Gastrocnemius medialis (tissue), 4 donors: Measurements from ENCODE around the gene TRIM63. TPM values are rescaled to one million over a fixed set of nuclear protein-coding genes. Genes with fewer than 3 reads are reported as not detected.
A peak's percentile ranks its signal among the peaks of the same experiment; 100 is the strongest.

Experiments
- ATAC-seq, 2 donors: fragments of 150-250 bp; one replicate each; pipeline ENCODE4 v1.9.1; 2016
- DNase-seq, 2 donors: peaks; one replicate each; pipeline ENCODE4 v3.0.0-alpha.2; 2019
- H3K27ac ChIP-seq, 4 donors: fragments of 200-600 bp; sonication (generic); 1 replicate in 1 of 4; 2 replicates in 3 of 4; pipeline ENCODE4 v1.5.1; 2016 to 2018; ENCODE audit warnings: mild to moderate bottlenecking in 2 of 4, moderate library complexity in 1 of 4
- H3K27me3 ChIP-seq, 3 donors: fragments of 200-600 bp; sonication (generic) in 2 of 3; 1 replicate in 1 of 3; 2 replicates in 2 of 3; pipeline versions ENCODE4 v1.5.1 to v1.6.0; 2016 to 2019; ENCODE audit warnings: mild to moderate bottlenecking in 1 of 3, moderate library complexity in 1 of 3
- H3K36me3 ChIP-seq, 2 donors: fragments of 200-600 bp; sonication (generic) in 1 of 2; one replicate each; pipeline ENCODE4 v1.5.1; 2017 to 2018
- H3K4me1 ChIP-seq, 2 donors: fragments of 200-600 bp; sonication (generic) in 1 of 2; one replicate each; pipeline ENCODE4 v1.5.1; 2016 to 2017; ENCODE audit warnings: mild to moderate bottlenecking in 2 of 2
- H3K4me3 ChIP-seq, 4 donors: fragments of 200-600 bp; sonication (generic) in 3 of 4; 1 replicate in 1 of 4; 2 replicates in 3 of 4; pipeline ENCODE4 v1.5.1; 2016 to 2019; ENCODE audit warnings: mild to moderate bottlenecking in 2 of 4
- H3K9me3 ChIP-seq, 3 donors: fragments of 200-600 bp; sonication (generic) in 2 of 3; 1 replicate in 1 of 3; 2 replicates in 2 of 3; pipeline ENCODE4 v1.5.1; 2016 to 2019
- POLR2A ChIP-seq, 2 donors: fragments of 450-650 bp; IDR thresholded peaks; one replicate each; pipeline ENCODE4 v1.6.1; 2017; ENCODE audit warnings: antibody characterized with exemption in 2 of 2, mild to moderate bottlenecking in 2 of 2, moderate library complexity in 2 of 2
- in situ Hi-C, 4 donors: fragments of 200-750 bp; cut with MboI; loops; one replicate each; pipeline versions ENCODE4 v1.15.0 to v1.8.0; 2017; ENCODE audit warnings: low sequenced_read_pairs in 4 of 4
- intact Hi-C: fragments of 100-400 bp; cut with DNase I; formaldehyde crosslinking; loops from one replicate; pipeline ENCODE4 v1.15.1; 2023; ENCODE audit warnings: low total_unique reads
- total RNA-seq, 4 donors: library from RNA; depleted of rRNA; stranded (reverse); fragments of >200 nt; gene quantifications; one replicate each; pipeline versions ENCODE4 v1.1.0 to v1.2.3, GENCODE V29; 2016
- TF ChIP-seq, protein P1 (sequence below), 5 experiments: fragments of 450-650 bp in 3 of 5; fragments of 200-600 bp in 2 of 5; sonication (generic) in 2 of 5; IDR thresholded peaks in 4 of 5; conservative IDR thresholded peaks in 1 of 5; 1 replicate in 4 of 5; 2 replicates in 1 of 5; pipeline ENCODE4 v1.5.1; 2016 to 2019; ENCODE audit warnings: antibody characterized with exemption in 5 of 5, mild to moderate bottlenecking in 3 of 5, moderate library complexity in 3 of 5

The TRIM63 gene
- total RNA-seq, 4 donors from 2014 or later, result 1,040 to 4,298 (median 2,203) TPM

DNA sequence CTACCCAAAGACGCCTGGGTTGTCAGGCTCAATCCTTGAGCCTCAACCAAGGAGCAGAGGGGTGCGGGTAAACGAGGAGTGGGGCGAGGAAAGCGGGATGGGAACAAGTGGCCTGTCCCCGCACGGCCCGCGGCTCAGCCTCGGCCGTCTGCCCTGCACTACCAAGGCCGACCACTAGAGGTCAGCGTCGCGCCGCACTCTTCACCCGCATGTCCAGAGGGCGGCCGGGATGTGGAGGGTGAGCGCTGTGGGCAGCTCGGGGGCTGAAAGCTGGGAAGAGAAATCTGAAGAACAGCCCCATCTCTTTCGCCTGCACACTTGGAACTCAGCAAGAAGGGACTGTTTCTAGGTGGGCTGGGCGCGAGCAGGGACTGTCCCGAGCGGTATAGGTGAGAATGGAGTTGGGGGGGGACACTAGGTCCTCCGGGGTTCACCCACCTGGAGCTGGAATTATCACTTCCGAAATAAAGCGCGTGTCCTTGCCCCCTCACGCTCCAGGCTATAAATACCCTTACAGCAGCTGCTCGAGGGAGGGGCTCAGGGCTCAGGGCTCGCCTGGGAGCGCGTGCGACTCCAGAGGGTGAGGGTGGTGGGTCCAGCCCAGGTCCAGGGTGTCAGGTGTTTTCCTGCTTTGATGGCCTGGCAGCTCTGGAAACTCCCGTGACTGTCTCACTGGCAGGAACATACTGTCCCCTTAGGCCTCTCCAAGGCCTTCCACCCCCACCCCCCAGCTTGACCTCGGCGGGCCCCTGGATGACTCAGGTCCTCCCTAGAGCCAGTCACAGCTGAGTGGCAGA is 31.3 kb downstream of the TRIM63 start:
- DNase-seq, result peak; percentile 96 to 99
- Histone ChIP-seq H3K36me3 (no peaks in the 10 kb centered on the region), H3K9me3 (no peaks in the 10 kb centered on the region), H3K27ac (peak overlapping the region; percentile 91 to 99 (median 98)), H3K27me3 (no peaks in the 10 kb centered on the region), H3K4me1 (peaks cover 33% of the 10 kb centered on the region in 2 donors), H3K4me3 (peak overlapping the region; percentile 77 to 91 (median 86))
- ATAC-seq, result peak; percentile 65 to 69
- intact Hi-C loops (loop anchor here (1.0 to 5.0 kb wide), 7 partner anchors 36 to 196 kb away; partner anchors contain the start of genes CEP85 and PDIK1L), in situ Hi-C loops (loop anchor here in 2 of 4 donors (10.0 to 25.0 kb wide), 2 partner anchors 109 to 126 kb away; partner anchors contain the start of genes C1orf232 (in 1 of the 2), FAM110D (in 1 of the 2), ZNF593 (in 1 of the 2) and ZNF593OS (in 1 of the 2))
- TF ChIP-seq, protein P1, sequence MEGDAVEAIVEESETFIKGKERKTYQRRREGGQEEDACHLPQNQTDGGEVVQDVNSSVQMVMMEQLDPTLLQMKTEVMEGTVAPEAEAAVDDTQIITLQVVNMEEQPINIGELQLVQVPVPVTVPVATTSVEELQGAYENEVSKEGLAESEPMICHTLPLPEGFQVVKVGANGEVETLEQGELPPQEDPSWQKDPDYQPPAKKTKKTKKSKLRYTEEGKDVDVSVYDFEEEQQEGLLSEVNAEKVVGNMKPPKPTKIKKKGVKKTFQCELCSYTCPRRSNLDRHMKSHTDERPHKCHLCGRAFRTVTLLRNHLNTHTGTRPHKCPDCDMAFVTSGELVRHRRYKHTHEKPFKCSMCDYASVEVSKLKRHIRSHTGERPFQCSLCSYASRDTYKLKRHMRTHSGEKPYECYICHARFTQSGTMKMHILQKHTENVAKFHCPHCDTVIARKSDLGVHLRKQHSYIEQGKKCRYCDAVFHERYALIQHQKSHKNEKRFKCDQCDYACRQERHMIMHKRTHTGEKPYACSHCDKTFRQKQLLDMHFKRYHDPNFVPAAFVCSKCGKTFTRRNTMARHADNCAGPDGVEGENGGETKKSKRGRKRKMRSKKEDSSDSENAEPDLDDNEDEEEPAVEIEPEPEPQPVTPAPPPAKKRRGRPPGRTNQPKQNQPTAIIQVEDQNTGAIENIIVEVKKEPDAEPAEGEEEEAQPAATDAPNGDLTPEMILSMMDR (IDR thresholded peaks at IDR 0.05 in 4 of 5, conservative IDR thresholded peaks at IDR 0.05 in 1 of 5), result peak; percentile 99 to 100 (median 100)
- TF ChIP-seq POLR2A (IDR thresholded peaks at IDR 0.05), result peak; percentile 42 to 73

DNA sequence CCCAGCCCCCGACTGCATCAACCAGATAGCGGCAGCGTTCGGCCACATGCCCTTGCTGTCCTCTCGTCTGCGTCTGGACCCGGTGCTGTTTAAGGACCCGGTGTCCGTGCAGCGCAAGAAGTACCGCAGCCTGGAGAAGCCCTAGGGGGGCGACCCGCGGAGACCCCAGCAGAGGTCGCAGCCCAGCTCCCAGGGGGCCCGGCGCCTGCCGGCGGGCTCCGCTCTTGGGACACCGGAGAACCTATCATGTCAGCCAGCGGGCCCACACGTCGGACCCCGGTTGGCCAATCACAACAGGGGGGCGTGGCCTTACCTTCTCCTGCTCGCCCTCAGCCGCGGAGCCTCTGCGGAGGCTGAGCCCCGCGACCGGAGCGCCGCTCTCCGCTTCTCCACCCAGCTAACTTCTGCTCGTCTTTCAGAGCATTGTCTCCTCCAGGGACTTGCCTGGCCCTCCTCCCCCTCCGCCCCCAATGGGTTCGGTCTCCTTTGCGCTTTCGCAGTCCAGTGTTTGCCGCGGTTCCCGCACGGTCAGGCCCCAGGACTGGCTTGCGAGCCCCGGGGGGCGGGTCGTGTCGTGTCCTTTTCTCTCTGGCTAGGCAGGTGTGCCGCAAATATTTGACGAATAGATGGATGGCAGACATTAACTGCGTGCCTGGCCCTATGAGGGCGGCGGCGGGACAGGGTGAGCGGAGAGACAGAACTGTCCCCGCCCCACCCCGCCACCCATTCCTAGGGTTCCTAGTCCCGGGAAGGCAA is 32.0 kb downstream of the TRIM63 start:
- peak; percentile 48 to 58 for ATAC-seq
- H3K4me1 ChIP-seq, result peaks cover 33% of the 10 kb centered on the region in 2 donors
- no peaks in the 10 kb centered on the region for H3K27me3 ChIP-seq
- H3K27ac ChIP-seq, result peak overlapping the region; percentile 91 to 99 (median 98)
- peak overlapping the region; percentile 77 to 91 (median 86) for H3K4me3 ChIP-seq
- TF ChIP-seq POLR2A (IDR thresholded peaks at IDR 0.05), result peak; percentile 99
- TF ChIP-seq, protein P1 (IDR thresholded peaks at IDR 0.05 in 4 of 5, conservative IDR thresholded peaks at IDR 0.05 in 1 of 5), result peak in 2 of 5 experiments; percentile 8 to 32
- in situ Hi-C loops (loop anchor here in 2 of 4 donors (10.0 to 25.0 kb wide), 2 partner anchors 109 to 127 kb away; partner anchors contain the start of genes C1orf232 (in 1 of the 2), FAM110D (in 1 of the 2), ZNF593 (in 1 of the 2) and ZNF593OS (in 1 of the 2)), intact Hi-C loops (loop anchor here (5.0 kb wide), 3 partner anchors 77 to 197 kb away; partner anchors contain the start of genes CEP85 and PDIK1L)
- no peaks in the 10 kb centered on the region for H3K9me3 ChIP-seq
- peak; percentile 95 to 97 for DNase-seq
- H3K36me3 ChIP-seq, result no peaks in the 10 kb centered on the region

DNA sequence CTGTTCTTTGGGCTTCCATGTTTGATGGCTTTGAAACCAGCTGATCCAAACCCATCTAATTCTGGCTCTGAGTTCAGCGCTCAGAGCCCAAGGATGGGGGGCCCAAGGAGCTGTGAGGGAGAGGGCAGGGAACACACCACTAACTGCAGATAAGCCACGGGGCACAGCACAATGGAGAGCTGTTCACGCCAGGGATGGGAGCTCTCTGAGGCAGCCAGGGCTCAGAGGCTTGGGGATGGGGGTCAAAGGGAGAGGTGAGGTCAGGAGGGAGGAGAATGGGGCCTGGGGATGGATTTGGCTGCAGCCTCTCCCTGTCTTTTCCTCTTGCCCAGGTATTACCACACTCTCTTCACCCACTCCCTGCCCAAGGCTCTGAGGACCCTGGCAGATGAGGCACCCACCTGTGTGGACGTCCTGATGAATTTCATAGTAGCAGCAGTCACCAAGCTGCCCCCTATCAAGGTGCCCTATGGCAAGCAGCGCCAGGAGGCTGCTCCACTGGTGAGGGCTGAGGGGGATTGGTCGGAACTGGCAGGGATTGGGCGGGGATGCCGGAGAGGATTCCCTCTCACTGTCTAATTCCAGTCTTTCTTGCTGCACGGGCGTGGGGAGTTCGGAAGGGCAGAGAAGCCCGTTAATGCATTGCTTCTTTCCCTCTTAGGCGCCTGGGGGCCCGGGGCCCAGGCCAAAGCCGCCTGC is 32.8 kb downstream of the TRIM63 start:
- ATAC-seq, result no peak
- in situ Hi-C loops, result loop anchor here in 2 of 4 donors (10.0 to 25.0 kb wide), 2 partner anchors 110 to 128 kb away; partner anchors contain the start of genes C1orf232 (in 1 of the 2), FAM110D (in 1 of the 2), ZNF593 (in 1 of the 2) and ZNF593OS (in 1 of the 2)

More for the DNA sequence above, 32.8 kb downstream of the TRIM63 start:
- Histone ChIP-seq H3K4me3 (peak overlapping the region; percentile 77 to 91 (median 86)), H3K27me3 (no peaks in the 10 kb centered on the region), H3K9me3 (no peaks in the 10 kb centered on the region), H3K27ac (peak overlapping the region; percentile 91 to 99 (median 98)), H3K36me3 (no peaks in the 10 kb centered on the region), H3K4me1 (peaks cover 33% of the 10 kb centered on the region in 2 donors)
- TF ChIP-seq, protein P1 (IDR thresholded peaks at IDR 0.05 in 4 of 5, conservative IDR thresholded peaks at IDR 0.05 in 1 of 5), result no peak
- TF ChIP-seq POLR2A (IDR thresholded peaks at IDR 0.05), result no peak
- no peak for DNase-seq
- intact Hi-C loops, result loop anchor here (5.0 kb wide), 3 partner anchors 78 to 198 kb away; partner anchors contain the start of genes CEP85 and PDIK1L
